ENCODE measurements around the gene C1QTNF12.

C1QTNF12 gene

DNA sequence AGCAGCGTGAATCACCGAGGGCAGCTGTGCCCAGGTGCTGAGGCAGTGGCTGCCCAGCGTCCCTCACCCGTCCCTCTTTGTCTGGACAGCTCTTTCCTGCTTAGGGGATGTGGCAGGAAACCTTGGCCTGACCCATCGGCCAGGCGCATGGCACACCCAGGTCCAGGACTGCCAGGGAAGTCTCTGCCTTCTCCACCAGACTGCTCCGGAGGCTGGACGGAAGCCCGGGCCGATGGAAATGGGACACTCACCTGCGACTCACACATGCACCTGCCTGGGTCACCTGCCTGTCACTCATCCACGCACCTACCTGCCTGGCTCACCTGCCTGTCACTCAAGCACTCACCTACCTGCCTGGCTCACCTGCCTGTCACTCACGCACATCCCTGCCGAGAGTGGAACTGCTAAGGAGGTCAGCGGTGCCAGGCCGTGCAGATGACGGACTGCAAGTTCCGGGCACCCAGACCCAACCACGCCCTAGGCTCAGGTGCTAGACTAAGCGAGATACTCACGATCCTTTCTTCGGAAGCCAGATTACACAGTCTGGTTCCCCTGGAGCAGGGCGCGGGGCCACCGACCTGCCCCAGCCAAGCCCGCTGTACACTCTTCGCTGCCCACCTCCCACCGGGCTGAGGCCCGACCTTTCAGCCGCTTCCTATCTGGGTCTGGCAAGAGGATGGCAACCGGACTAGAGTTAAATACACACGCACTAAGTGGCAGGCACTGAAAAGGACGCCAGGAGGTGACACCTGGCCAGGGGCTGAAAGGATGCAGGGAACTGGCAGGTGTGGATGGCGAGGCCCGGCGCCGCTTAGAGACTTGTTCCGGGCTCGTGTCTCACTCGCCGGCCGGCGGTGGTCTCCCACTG lies 26.1 kb upstream of the C1QTNF12 start:
- Histone ChIP-seq H3K4me3 (ENCODE audit: insufficient read depth, low read depth, low read length) (peak overlapping the region; percentile 97), H3K27me3 (ENCODE audit: control insufficient read depth, insufficient read depth, low read length, poor library complexity, severe bottlenecking) (no peaks in the 10 kb centered on the region), H3K27ac (ENCODE audit: insufficient read depth, low read depth, low read length, poor library complexity, severe bottlenecking) (no peak overlapping the region), H3K36me3 (ENCODE audit: control insufficient read depth, insufficient read depth, low read length) (peaks cover 5% of the 10 kb centered on the region), H3K4me1 (ENCODE audit: control insufficient read depth, insufficient read depth, low read length) (peaks cover 22% of the 10 kb centered on the region), H3K9me3 (ENCODE audit: control insufficient read depth, low read length) (no peaks in the 10 kb centered on the region)
- WGBS, 2 experiments, result 57% methylated on average over 43 of the region's 43 CpGs

DNA sequence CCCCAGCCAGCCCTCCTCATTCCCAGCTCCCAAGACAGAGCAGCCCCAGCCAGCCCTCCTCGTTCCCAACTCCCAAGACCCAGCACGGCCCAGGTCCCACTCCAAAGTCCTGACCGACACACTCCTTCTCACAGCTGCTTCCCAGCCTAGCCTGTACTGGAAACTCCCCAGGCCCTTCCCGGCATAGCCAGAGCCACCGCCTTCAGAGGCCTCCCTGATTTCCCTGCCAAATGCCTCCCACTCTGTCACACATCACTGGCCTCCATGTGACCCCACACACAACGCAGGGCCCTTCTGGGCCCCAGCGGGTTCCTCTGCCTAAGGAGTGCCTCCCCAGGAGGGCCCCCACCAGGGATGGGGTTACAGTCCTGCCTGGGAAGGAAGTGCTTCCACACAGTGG lies 24.3 kb upstream of the C1QTNF12 start:
- H3K4me1 ChIP-seq (ENCODE audit: control insufficient read depth, insufficient read depth, low read length), result peaks cover 22% of the 10 kb centered on the region
- no peaks in the 10 kb centered on the region for H3K27me3 ChIP-seq (ENCODE audit: control insufficient read depth, insufficient read depth, low read length, poor library complexity, severe bottlenecking)
- H3K4me3 ChIP-seq (ENCODE audit: insufficient read depth, low read depth, low read length), result no peak overlapping the region
- 92 to 95% methylated on average over 7 of the region's 7 CpGs for WGBS, 2 experiments
- no peak overlapping the region for H3K27ac ChIP-seq (ENCODE audit: insufficient read depth, low read depth, low read length, poor library complexity, severe bottlenecking)
- H3K36me3 ChIP-seq (ENCODE audit: control insufficient read depth, insufficient read depth, low read length), result peaks cover 9% of the 10 kb centered on the region
- no peaks in the 10 kb centered on the region for H3K9me3 ChIP-seq (ENCODE audit: control insufficient read depth, low read length)

GRCh38 chr1:1268284-1268682 lies 21.8 kb upstream of the C1QTNF12 start:
- H3K36me3 ChIP-seq (ENCODE audit: control insufficient read depth, insufficient read depth, low read length), result peaks cover 18% of the 10 kb centered on the region

GRCh38 chr1:1267488-1268283 lies 21.2 kb upstream of the C1QTNF12 start:
- Histone ChIP-seq H3K36me3 (ENCODE audit: control insufficient read depth, insufficient read depth, low read length) (peaks cover 24% of the 10 kb centered on the region), H3K27ac (ENCODE audit: insufficient read depth, low read depth, low read length, poor library complexity, severe bottlenecking) (no peak overlapping the region), H3K4me1 (ENCODE audit: control insufficient read depth, insufficient read depth, low read length) (peaks cover 14% of the 10 kb centered on the region), H3K4me3 (ENCODE audit: insufficient read depth, low read depth, low read length) (no peak overlapping the region), H3K9me3 (ENCODE audit: control insufficient read depth, low read length) (no peaks in the 10 kb centered on the region), H3K27me3 (ENCODE audit: control insufficient read depth, insufficient read depth, low read length, poor library complexity, severe bottlenecking) (no peaks in the 10 kb centered on the region)
- WGBS, 2 experiments, result 97% methylated on average over 39 of the region's 39 CpGs

More at GRCh38 chr1:1268284-1268682, 21.8 kb upstream of the C1QTNF12 start:
- H3K9me3 ChIP-seq (ENCODE audit: control insufficient read depth, low read length), result no peaks in the 10 kb centered on the region
- H3K4me3 ChIP-seq (ENCODE audit: insufficient read depth, low read depth, low read length), result no peak overlapping the region
- no peaks in the 10 kb centered on the region for H3K27me3 ChIP-seq (ENCODE audit: control insufficient read depth, insufficient read depth, low read length, poor library complexity, severe bottlenecking)
- no peak overlapping the region for H3K27ac ChIP-seq (ENCODE audit: insufficient read depth, low read depth, low read length, poor library complexity, severe bottlenecking)
- 96% methylated on average over 13 of the region's 13 CpGs for WGBS, 2 experiments
- peaks cover 14% of the 10 kb centered on the region for H3K4me1 ChIP-seq (ENCODE audit: control insufficient read depth, insufficient read depth, low read length)

- H3K27ac ChIP-seq (ENCODE audit: insufficient read depth, low read depth, low read length, poor library complexity, severe bottlenecking), result no peak overlapping the region
- H3K27me3 ChIP-seq (ENCODE audit: control insufficient read depth, insufficient read depth, low read length, poor library complexity, severe bottlenecking), result no peaks in the 10 kb centered on the region
- H3K4me3 ChIP-seq (ENCODE audit: insufficient read depth, low read depth, low read length), result no peak overlapping the region
- no peaks in the 10 kb centered on the region for H3K9me3 ChIP-seq (ENCODE audit: control insufficient read depth, low read length)
- peaks cover 32% of the 10 kb centered on the region for H3K36me3 ChIP-seq (ENCODE audit: control insufficient read depth, insufficient read depth, low read length)
- H3K4me1 ChIP-seq (ENCODE audit: control insufficient read depth, insufficient read depth, low read length), result no peaks in the 10 kb centered on the region
- WGBS, 2 experiments, result 89 to 92% methylated on average over 10 of the region's 10 CpGs
These were observed 18.3 kb upstream of the C1QTNF12 start for GRCh38 chr1:1264868-1265272.

GRCh38 chr1:1264026-1264425 lies 17.5 kb upstream of the C1QTNF12 start:
- no peaks in the 10 kb centered on the region for H3K4me1 ChIP-seq (ENCODE audit: control insufficient read depth, insufficient read depth, low read length)
- no peaks in the 10 kb centered on the region for H3K9me3 ChIP-seq (ENCODE audit: control insufficient read depth, low read length)
- no peaks in the 10 kb centered on the region for H3K27me3 ChIP-seq (ENCODE audit: control insufficient read depth, insufficient read depth, low read length, poor library complexity, severe bottlenecking)
- H3K36me3 ChIP-seq (ENCODE audit: control insufficient read depth, insufficient read depth, low read length), result peaks cover 38% of the 10 kb centered on the region
- no peak overlapping the region for H3K4me3 ChIP-seq (ENCODE audit: insufficient read depth, low read depth, low read length)
- H3K27ac ChIP-seq (ENCODE audit: insufficient read depth, low read depth, low read length, poor library complexity, severe bottlenecking), result no peak overlapping the region
- WGBS, 2 experiments, result 96 to 97% methylated on average over 9 of the region's 9 CpGs

DNA sequence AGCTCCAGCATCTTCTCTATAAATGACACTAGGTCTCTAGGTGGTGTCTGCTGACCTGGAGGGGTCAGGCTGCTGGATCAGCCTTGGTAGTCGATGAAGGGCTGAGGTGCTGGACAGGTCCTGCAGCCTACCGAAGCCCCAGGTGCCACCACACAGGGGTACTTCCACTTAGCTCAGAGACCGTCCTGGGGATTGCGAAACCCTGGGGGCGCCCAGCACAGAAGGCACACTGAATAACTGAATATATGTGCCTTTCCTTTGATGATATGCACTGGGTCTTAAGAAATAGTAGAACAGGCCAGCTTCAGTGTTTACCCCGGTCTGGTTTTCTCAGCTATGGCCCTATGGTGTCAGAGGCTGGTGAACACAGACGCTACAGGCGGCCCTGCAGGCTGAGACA lies 16.2 kb upstream of the C1QTNF12 start:
- peaks cover 36% of the 10 kb centered on the region for H3K36me3 ChIP-seq (ENCODE audit: control insufficient read depth, insufficient read depth, low read length)
- no peaks in the 10 kb centered on the region for H3K27me3 ChIP-seq (ENCODE audit: control insufficient read depth, insufficient read depth, low read length, poor library complexity, severe bottlenecking)
- no peak overlapping the region for H3K4me3 ChIP-seq (ENCODE audit: insufficient read depth, low read depth, low read length)
- H3K4me1 ChIP-seq (ENCODE audit: control insufficient read depth, insufficient read depth, low read length), result peaks cover 4% of the 10 kb centered on the region
- H3K9me3 ChIP-seq (ENCODE audit: control insufficient read depth, low read length), result no peaks in the 10 kb centered on the region
- H3K27ac ChIP-seq (ENCODE audit: insufficient read depth, low read depth, low read length, poor library complexity, severe bottlenecking), result no peak overlapping the region
- WGBS, 2 experiments, result 96 to 97% methylated on average over 8 of the region's 8 CpGs

DNA sequence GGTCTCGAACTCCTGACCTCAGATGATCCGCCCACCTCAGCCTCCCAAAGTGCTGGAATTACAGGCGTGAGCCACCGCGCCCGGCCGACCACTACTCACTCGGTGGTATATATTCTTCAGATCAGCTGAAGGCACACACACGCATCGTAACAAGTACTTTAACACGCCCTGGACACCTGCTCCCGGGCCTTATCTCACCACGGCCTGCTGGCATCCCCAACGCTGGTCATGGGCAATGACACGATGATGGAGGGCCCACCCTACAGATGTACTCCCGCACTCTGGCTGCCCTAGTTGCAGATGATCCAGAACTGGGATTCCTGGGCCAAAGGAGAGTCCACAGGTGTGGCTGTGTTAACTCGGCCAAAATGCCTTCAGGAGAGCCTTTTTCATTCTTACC lies 15.5 kb upstream of the C1QTNF12 start:
- H3K36me3 ChIP-seq (ENCODE audit: control insufficient read depth, insufficient read depth, low read length), result peaks cover 33% of the 10 kb centered on the region

GRCh38 chr1:1260843-1261560 lies 14.5 kb upstream of the C1QTNF12 start:
- Histone ChIP-seq H3K4me1 (ENCODE audit: control insufficient read depth, insufficient read depth, low read length) (peaks cover 6% of the 10 kb centered on the region), H3K27me3 (ENCODE audit: control insufficient read depth, insufficient read depth, low read length, poor library complexity, severe bottlenecking) (no peaks in the 10 kb centered on the region), H3K36me3 (ENCODE audit: control insufficient read depth, insufficient read depth, low read length) (peaks cover 32% of the 10 kb centered on the region), H3K27ac (ENCODE audit: insufficient read depth, low read depth, low read length, poor library complexity, severe bottlenecking) (no peak overlapping the region), H3K9me3 (ENCODE audit: control insufficient read depth, low read length) (no peaks in the 10 kb centered on the region), H3K4me3 (ENCODE audit: insufficient read depth, low read depth, low read length) (no peak overlapping the region)
- 90 to 91% methylated on average over 16 of the region's 16 CpGs for whole genome bisulfite sequencing, 2 experiments

More for the DNA sequence above, 15.5 kb upstream of the C1QTNF12 start:
- 96 to 97% methylated on average over 17 of the region's 17 CpGs for WGBS, 2 experiments
- no peaks in the 10 kb centered on the region for H3K9me3 ChIP-seq (ENCODE audit: control insufficient read depth, low read length)
- H3K4me3 ChIP-seq (ENCODE audit: insufficient read depth, low read depth, low read length), result no peak overlapping the region
- no peak overlapping the region for H3K27ac ChIP-seq (ENCODE audit: insufficient read depth, low read depth, low read length, poor library complexity, severe bottlenecking)
- H3K4me1 ChIP-seq (ENCODE audit: control insufficient read depth, insufficient read depth, low read length), result peaks cover 6% of the 10 kb centered on the region
- no peaks in the 10 kb centered on the region for H3K27me3 ChIP-seq (ENCODE audit: control insufficient read depth, insufficient read depth, low read length, poor library complexity, severe bottlenecking)

All from ectodermal cell (in vitro differentiated cells).